Hepatocyte (in vitro differentiated cells): ENCODE results near the gene CYB561.

Experiments used
- EZH2 ChIP-seq: fragments of 200-600 bp; sonication (generic); IDR thresholded peaks from 2 replicates; pipeline ENCODE4 v1.6.1; 2016; ENCODE audit warnings: antibody characterized with exemption, mild to moderate bottlenecking, borderline replicate concordance
- EZH2phosphoT487 ChIP-seq: fragments of 200-600 bp; sonication (generic); IDR thresholded peaks from one replicate; pipeline ENCODE4 v1.6.1; 2018; ENCODE audit warnings: antibody characterized with exemption, mild to moderate bottlenecking, low read depth, moderate library complexity; ENCODE audit not compliant: unreplicated experiment, severe bottlenecking
- TF ChIP-seq, protein P1 (sequence below): fragments of 200-600 bp; sonication (generic); IDR thresholded peaks from 2 replicates; pipeline ENCODE4 v1.5.1; 2016; ENCODE audit warnings: antibody characterized with exemption, mild to moderate bottlenecking; ENCODE audit not compliant: poor library complexity

DNA sequence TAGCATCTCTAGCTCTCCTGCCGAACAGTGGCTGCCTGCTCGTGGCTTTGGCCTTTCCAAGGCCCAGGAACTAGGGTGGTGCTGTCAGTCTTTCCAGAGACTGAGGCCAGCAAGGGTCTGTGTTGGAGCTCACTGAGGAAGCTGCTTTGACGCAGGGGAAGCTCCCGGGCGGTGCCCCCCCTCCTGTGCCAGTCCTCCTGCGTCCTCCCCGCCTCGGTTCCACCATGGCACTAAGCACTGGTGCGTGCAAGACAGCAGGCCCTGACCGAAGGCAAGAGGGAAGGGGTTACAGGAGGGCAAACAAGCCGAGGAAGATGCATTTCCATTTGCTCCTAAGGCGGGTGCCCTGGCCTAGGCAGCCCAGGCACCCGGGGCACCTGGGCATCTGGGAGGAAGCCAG lies 4.5 kb downstream of the CYB561 start:
- TF ChIP-seq, protein P1, sequence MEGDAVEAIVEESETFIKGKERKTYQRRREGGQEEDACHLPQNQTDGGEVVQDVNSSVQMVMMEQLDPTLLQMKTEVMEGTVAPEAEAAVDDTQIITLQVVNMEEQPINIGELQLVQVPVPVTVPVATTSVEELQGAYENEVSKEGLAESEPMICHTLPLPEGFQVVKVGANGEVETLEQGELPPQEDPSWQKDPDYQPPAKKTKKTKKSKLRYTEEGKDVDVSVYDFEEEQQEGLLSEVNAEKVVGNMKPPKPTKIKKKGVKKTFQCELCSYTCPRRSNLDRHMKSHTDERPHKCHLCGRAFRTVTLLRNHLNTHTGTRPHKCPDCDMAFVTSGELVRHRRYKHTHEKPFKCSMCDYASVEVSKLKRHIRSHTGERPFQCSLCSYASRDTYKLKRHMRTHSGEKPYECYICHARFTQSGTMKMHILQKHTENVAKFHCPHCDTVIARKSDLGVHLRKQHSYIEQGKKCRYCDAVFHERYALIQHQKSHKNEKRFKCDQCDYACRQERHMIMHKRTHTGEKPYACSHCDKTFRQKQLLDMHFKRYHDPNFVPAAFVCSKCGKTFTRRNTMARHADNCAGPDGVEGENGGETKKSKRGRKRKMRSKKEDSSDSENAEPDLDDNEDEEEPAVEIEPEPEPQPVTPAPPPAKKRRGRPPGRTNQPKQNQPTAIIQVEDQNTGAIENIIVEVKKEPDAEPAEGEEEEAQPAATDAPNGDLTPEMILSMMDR: no peak
- TF ChIP-seq EZH2: no peak
- TF ChIP-seq EZH2phosphoT487: no peak
